H9 (cell line): ENCODE measurements around the gene ERC2. TPM values are rescaled to one million over a fixed set of nuclear protein-coding genes. Genes with fewer than 3 reads are reported as not detected.

Experiments
- DNase-seq: peaks from one replicate; pipeline ENCODE4 v3.0.0-alpha.2; 2017
- H2AFZ ChIP-seq: one replicate; pipeline ENCODE4 v1.6.1; 2013; ENCODE audit warnings: mild to moderate bottlenecking, low read length, control low read depth, moderate library complexity
- H2AK5ac ChIP-seq: 2 replicates; pipeline ENCODE4 v1.6.1; 2013; ENCODE audit warnings: low read length, control low read depth, mixed read lengths; ENCODE audit not compliant: insufficient read length
- H2BK120ac ChIP-seq: one replicate; pipeline ENCODE4 v1.6.1; 2013; ENCODE audit warnings: low read depth, mild to moderate bottlenecking, low read length, control low read depth, inconsistent platforms; ENCODE audit not compliant: poor library complexity, severe bottlenecking
- H2BK12ac ChIP-seq: 2 replicates; pipeline ENCODE4 v1.6.1; 2013; ENCODE audit warnings: low read length, control low read depth, mixed read lengths, low read depth; ENCODE audit not compliant: insufficient read length
- H2BK15ac ChIP-seq: 2 replicates; pipeline ENCODE4 v1.6.1; 2013; ENCODE audit warnings: low read depth, low read length, control low read depth
- H2BK20ac ChIP-seq: one replicate; pipeline ENCODE4 v1.6.1; 2013; ENCODE audit warnings: low read depth, mild to moderate bottlenecking, low read length, control low read depth, inconsistent platforms; ENCODE audit not compliant: poor library complexity, severe bottlenecking
- H2BK5ac ChIP-seq: 2 replicates; pipeline ENCODE4 v1.6.1; 2013; ENCODE audit warnings: low read length, control low read depth, mixed read lengths; ENCODE audit not compliant: insufficient read length
- H3K14ac ChIP-seq: 2 replicates; pipeline ENCODE4 v1.6.1; 2013; ENCODE audit warnings: low read length, control low read depth; ENCODE audit not compliant: insufficient read depth
- H3K18ac ChIP-seq: 2 replicates; pipeline ENCODE4 v1.6.1; 2013; ENCODE audit warnings: low read depth, mild to moderate bottlenecking, mixed read lengths, low read length, control low read depth; ENCODE audit not compliant: insufficient read length
- H3K23ac ChIP-seq: 2 replicates; pipeline ENCODE4 v1.6.1; 2013; ENCODE audit warnings: low read length, control low read depth, mixed read lengths, low read depth; ENCODE audit not compliant: insufficient read length
- H3K23me2 ChIP-seq: 2 replicates; pipeline ENCODE4 v1.6.1; 2013; ENCODE audit warnings: low read depth, mild to moderate bottlenecking, mixed read lengths, low read length, control low read depth; ENCODE audit not compliant: insufficient read length, poor library complexity, severe bottlenecking
- H3K27ac ChIP-seq: 2 replicates; pipeline ENCODE4 v1.5.1; 2013; ENCODE audit warnings: low read length, control low read depth, mixed read lengths, low read depth; ENCODE audit not compliant: insufficient read length
- H3K27me3 ChIP-seq: 2 replicates; pipeline ENCODE4 v1.6.1; 2013; ENCODE audit warnings: low read length, control low read depth, inconsistent platforms; ENCODE audit not compliant: insufficient read depth
- H3K4ac ChIP-seq: 2 replicates; pipeline ENCODE4 v1.6.1; 2013; ENCODE audit warnings: low read depth, mild to moderate bottlenecking, control low read depth, inconsistent platforms, low read length, moderate library complexity
- H3K4me1 ChIP-seq: 2 replicates; pipeline ENCODE4 v1.6.1; 2013; ENCODE audit warnings: low read length, control low read depth, inconsistent platforms; ENCODE audit not compliant: insufficient read depth
- H3K4me2 ChIP-seq: 2 replicates; pipeline ENCODE4 v1.6.1; 2013; ENCODE audit warnings: low read length, control low read depth, mixed read lengths; ENCODE audit not compliant: insufficient read length, insufficient read depth
- H3K56ac ChIP-seq: 2 replicates; pipeline ENCODE4 v1.6.1; 2013; ENCODE audit warnings: low read depth, mild to moderate bottlenecking, mixed read lengths, low read length, control low read depth; ENCODE audit not compliant: insufficient read length
- H3K79me1 ChIP-seq: 2 replicates; pipeline ENCODE4 v1.6.1; 2013; ENCODE audit warnings: low read depth, mild to moderate bottlenecking, moderate library complexity, low read length, control low read depth, inconsistent platforms; ENCODE audit not compliant: insufficient read depth, poor library complexity, severe bottlenecking
- H3K79me2 ChIP-seq: 2 replicates; pipeline ENCODE4 v1.6.1; 2013; ENCODE audit warnings: low read length, control low read depth, inconsistent platforms; ENCODE audit not compliant: insufficient read depth
- H3K9ac ChIP-seq: 2 replicates; pipeline ENCODE4 v1.6.1; 2013; ENCODE audit warnings: low read length, control low read depth, mixed read lengths; ENCODE audit not compliant: insufficient read length; ENCODE audit errors: extremely low read depth
- H3K9me3 ChIP-seq: one replicate; pipeline ENCODE4 v1.6.1; 2013; ENCODE audit warnings: low read depth, low read length, inconsistent platforms; ENCODE audit not compliant: control insufficient read depth
- H3T11ph ChIP-seq: one replicate; pipeline ENCODE4 v1.6.1; 2013; ENCODE audit warnings: mild to moderate bottlenecking, low read length, control low read depth, inconsistent platforms
- H4K20me1 ChIP-seq: one replicate; pipeline ENCODE4 v1.6.1; 2013; ENCODE audit not compliant: control insufficient read depth, insufficient read length, insufficient read depth
- H4K5ac ChIP-seq: 2 replicates; pipeline ENCODE4 v1.6.1; 2013; ENCODE audit warnings: low read depth, mild to moderate bottlenecking, mixed read lengths, low read length, control low read depth; ENCODE audit not compliant: insufficient read length
- H4K8ac ChIP-seq: replicated peaks from 2 replicates; pipeline ENCODE4 v1.6.1; 2013; ENCODE audit warnings: low read length, control low read depth, mixed read lengths, low read depth; ENCODE audit not compliant: insufficient read length
- H4K91ac ChIP-seq: 2 replicates; pipeline ENCODE4 v1.6.1; 2013; ENCODE audit warnings: low read depth, mild to moderate bottlenecking, moderate library complexity, mixed read lengths, low read length, control low read depth; ENCODE audit not compliant: insufficient read length
- H3K27ac Mint-ChIP-seq, 3 experiments: 2 replicates in 2 of 3; 3 replicates in 1 of 3; pipeline ENCODE4 v1.8.0; 2020 to 2021; ENCODE audit warnings: mixed read lengths in 3 of 3, mild to moderate bottlenecking in 1 of 3, moderate library complexity in 1 of 3
- H3K27me3 Mint-ChIP-seq: 2 replicates; pipeline ENCODE4 v1.8.0; 2021; ENCODE audit warnings: low read depth, mild to moderate bottlenecking, moderate library complexity, mixed read lengths
- H3K36me3 Mint-ChIP-seq, 3 experiments: 2 replicates in 2 of 3; 3 replicates in 1 of 3; pipeline ENCODE4 v1.8.0; 2020 to 2021; ENCODE audit warnings: low read depth in 3 of 3, mixed read lengths in 3 of 3; ENCODE audit not compliant: insufficient read depth in 1 of 3
- H3K4me1 Mint-ChIP-seq, 2 experiments: 2 replicates each; pipeline ENCODE4 v1.8.0; 2020; ENCODE audit warnings: mixed read lengths in 2 of 2
- H3K4me3 Mint-ChIP-seq, 2 experiments: 2 replicates in 1 of 2; 3 replicates in 1 of 2; pipeline ENCODE4 v1.8.0; 2020 to 2021; ENCODE audit warnings: mild to moderate bottlenecking in 2 of 2, mixed read lengths in 2 of 2, moderate library complexity in 1 of 2
- H3K9me3 Mint-ChIP-seq, 2 experiments: 2 replicates in 1 of 2; 3 replicates in 1 of 2; pipeline ENCODE4 v1.8.0; 2020; ENCODE audit warnings: mild to moderate bottlenecking in 2 of 2, mixed read lengths in 2 of 2, moderate library complexity in 1 of 2
- CTCF ChIP-seq: fragments of 200-600 bp; sonication (generic); conservative IDR thresholded peaks from 3 replicates; pipeline ENCODE4 v1.8.0; 2021; ENCODE audit warnings: antibody characterized with exemption, mild to moderate bottlenecking
- WGBS: extraction: QIAGEN DNeasy Blood & Tissue Kit; methylation state at CpG from one replicate; pipeline ENCODE4 v1.1.7; 2013; ENCODE audit warnings: missing lambda C conversion rate, low lambda C conversion rate, mixed read lengths; ENCODE audit not compliant: insufficient read length; ENCODE audit errors: extremely low coverage; 5-methylcytosine and 5-hydroxymethylcytosine counted together
- total RNA-seq: library from RNA; stranded (reverse); gene quantifications from 2 replicates; pipeline ENCODE4 v1.2.1, GENCODE V29; 2021

ERC2 gene
- total RNA-seq, 1 experiment from 2014 or later = 15.4 TPM

GRCh38 chr3:55775366-55776154, 692.7 kb downstream of the ERC2 start:
- Histone ChIP-seq H3K4me1 (no peaks in the 10 kb centered on the region), H3K79me2 (no peaks in the 10 kb centered on the region), H4K20me1 (no peaks in the 10 kb centered on the region), H3K23me2 (no peaks in the 10 kb centered on the region), H3K4me2 (no peak overlapping the region), H2BK15ac (no peak overlapping the region), H4K91ac (no peak overlapping the region), H2BK5ac (no peak overlapping the region), H2BK120ac (no peak overlapping the region), H2BK20ac (no peak overlapping the region), H3K4ac (no peak overlapping the region), H3K27me3 (no peaks in the 10 kb centered on the region), H4K8ac (no peak overlapping the region), H3K79me1 (no peaks in the 10 kb centered on the region), H2BK12ac (no peak overlapping the region), H2AK5ac (no peak overlapping the region), H2AFZ (no peak overlapping the region), H3K56ac (no peak overlapping the region), H3K9me3 (no peaks in the 10 kb centered on the region), H3K14ac (no peak overlapping the region), H3T11ph (no peak overlapping the region), H3K27ac (no peak overlapping the region), H4K5ac (no peak overlapping the region), H3K23ac (no peak overlapping the region), H3K9ac (no peak overlapping the region), H3K18ac (no peak overlapping the region)
- peaks cover 10 to 21% of the 10 kb centered on the region in 2 experiments for H3K4me1 Mint-ChIP-seq
- no peak for DNase-seq
- no peaks in the 10 kb centered on the region; a peak in 1 of 5 replicates for H3K9me3 Mint-ChIP-seq
- TF ChIP-seq CTCF = no peak
- H3K36me3 Mint-ChIP-seq = no peaks in the 10 kb centered on the region
- WGBS = no CpG with 5 or more reads among the region's 6 CpGs
- no peak overlapping the region for H3K4me3 Mint-ChIP-seq
- H3K27me3 Mint-ChIP-seq = no peaks in the 10 kb centered on the region
- H3K27ac Mint-ChIP-seq = peak overlapping the region in 1 of 3 experiments; percentile 37; a peak in 1 of 7 replicates
